Prostate gland (tissue), 2 donors: ENCODE results near the gene AFTPH.

Experiments
- CTCF ChIP-seq, 4 experiments: fragments of 200-600 bp in 2 of 4; fragments of 450-650 bp in 2 of 4; sonication (generic) in 2 of 4; IDR thresholded peaks; 1 replicate in 3 of 4; 2 replicates in 1 of 4; pipeline ENCODE4 v1.5.1; 2016 to 2019; ENCODE audit warnings: antibody characterized with exemption in 4 of 4, mild to moderate bottlenecking in 2 of 4, moderate library complexity in 2 of 4
- POLR2A ChIP-seq: fragments of 450-650 bp; IDR thresholded peaks from one replicate; pipeline ENCODE4 v1.6.1; 2016; ENCODE audit warnings: antibody characterized with exemption, mild to moderate bottlenecking
- POLR2AphosphoS5 ChIP-seq: sonication (generic); formaldehyde crosslinking; IDR thresholded peaks from one replicate; pipeline ENCODE4 v1.6.1; 2017; ENCODE audit warnings: antibody characterized with exemption

- TF ChIP-seq CTCF (IDR thresholded peaks at IDR 0.05) (no peak), POLR2A (no peak), POLR2AphosphoS5 (no peak)
These were observed 112.1 kb downstream of the AFTPH start for GRCh38 chr2:64635976-64636911.
